Thyroid gland (tissue), 4 donors: Measurements from ENCODE around the gene VENTX.

Source experiments
- POLR2A ChIP-seq, 2 donors: fragments of 450-650 bp; IDR thresholded peaks; one replicate each; pipeline ENCODE4 v1.6.1; 2017; ENCODE audit warnings: antibody characterized with exemption in 2 of 2, mild to moderate bottlenecking in 2 of 2, moderate library complexity in 1 of 2
- TF ChIP-seq, protein P1 (sequence below), 6 experiments: fragments of 200-600 bp in 3 of 6; fragments of 450-650 bp in 3 of 6; sonication (generic) in 3 of 6; IDR thresholded peaks; one replicate each; pipeline ENCODE4 v1.5.1; 2016 to 2019; ENCODE audit warnings: antibody characterized with exemption in 6 of 6, mild to moderate bottlenecking in 2 of 6, inconsistent platforms in 1 of 6, moderate library complexity in 1 of 6

DNA sequence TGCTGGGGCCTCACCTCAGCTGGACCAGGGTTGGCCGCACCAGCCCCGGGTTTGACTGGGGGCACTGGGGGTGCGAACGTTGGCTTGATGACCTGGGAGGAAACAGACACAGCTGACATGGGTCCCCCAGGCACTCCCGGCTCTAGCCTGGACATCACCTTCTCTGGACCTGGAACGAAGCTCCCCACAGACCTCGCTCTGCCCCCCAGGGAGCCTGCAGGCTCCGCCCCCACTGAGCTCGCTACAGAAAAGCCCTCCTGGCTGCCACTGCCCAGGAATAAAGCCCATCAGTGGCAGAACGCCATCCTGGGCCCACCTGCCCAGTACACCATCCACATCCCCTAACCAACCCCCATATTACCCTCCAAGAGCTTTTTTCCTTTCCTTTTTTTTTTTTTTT lies 26.0 kb downstream of the VENTX start:
- TF ChIP-seq, protein P1, sequence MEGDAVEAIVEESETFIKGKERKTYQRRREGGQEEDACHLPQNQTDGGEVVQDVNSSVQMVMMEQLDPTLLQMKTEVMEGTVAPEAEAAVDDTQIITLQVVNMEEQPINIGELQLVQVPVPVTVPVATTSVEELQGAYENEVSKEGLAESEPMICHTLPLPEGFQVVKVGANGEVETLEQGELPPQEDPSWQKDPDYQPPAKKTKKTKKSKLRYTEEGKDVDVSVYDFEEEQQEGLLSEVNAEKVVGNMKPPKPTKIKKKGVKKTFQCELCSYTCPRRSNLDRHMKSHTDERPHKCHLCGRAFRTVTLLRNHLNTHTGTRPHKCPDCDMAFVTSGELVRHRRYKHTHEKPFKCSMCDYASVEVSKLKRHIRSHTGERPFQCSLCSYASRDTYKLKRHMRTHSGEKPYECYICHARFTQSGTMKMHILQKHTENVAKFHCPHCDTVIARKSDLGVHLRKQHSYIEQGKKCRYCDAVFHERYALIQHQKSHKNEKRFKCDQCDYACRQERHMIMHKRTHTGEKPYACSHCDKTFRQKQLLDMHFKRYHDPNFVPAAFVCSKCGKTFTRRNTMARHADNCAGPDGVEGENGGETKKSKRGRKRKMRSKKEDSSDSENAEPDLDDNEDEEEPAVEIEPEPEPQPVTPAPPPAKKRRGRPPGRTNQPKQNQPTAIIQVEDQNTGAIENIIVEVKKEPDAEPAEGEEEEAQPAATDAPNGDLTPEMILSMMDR (IDR thresholded peaks at IDR 0.05): no peak
- TF ChIP-seq POLR2A (IDR thresholded peaks at IDR 0.05): no peak
